ENCODE results near the gene MOCOS.

DNA sequence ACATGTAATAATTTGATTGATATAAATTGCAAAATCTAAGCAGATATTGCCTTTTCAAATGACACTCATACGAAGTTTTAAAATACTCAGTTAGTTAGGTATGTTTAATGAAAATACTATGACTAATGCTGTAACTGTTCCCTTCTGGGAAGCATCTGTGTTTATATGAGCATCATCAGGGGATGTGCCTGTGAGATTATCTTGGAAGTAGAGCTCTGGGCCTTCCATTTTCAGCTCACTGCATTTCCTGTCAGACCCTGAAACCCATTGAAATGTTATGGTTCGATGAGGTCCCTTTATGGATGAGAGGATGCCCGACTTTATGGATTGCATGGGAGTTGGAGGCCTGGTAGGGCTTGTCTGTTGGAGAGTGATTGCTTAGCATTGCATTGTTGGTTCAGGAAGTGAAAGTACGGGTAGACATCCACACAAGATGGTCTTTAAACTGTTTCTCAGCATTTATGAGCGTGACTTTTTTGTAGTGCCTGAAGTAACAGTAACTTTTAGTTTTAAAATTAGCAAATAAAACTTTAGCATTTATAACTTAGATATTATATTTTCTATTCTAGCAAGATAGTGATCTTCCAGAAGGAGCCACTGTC is 28.9 kb upstream of the MOCOS start:
- TF ChIP-seq CTCF (conservative IDR thresholded peaks at IDR 0.05; ENCODE audit: low read length) (no peak), EZH2phosphoT487 (IDR thresholded peaks at IDR 0.05; ENCODE audit: borderline replicate concordance, low read depth, low read length) (no peak)
